Raji (cell line): ENCODE data around the gene ASB15.

Experiments
- POLR2A ChIP-seq: IDR thresholded peaks from 2 replicates; pipeline ENCODE4 v1.6.1; 2011; ENCODE audit warnings: low read depth, low read length, control low read depth; ENCODE audit not compliant: insufficient read depth

ASB15 gene

DNA sequence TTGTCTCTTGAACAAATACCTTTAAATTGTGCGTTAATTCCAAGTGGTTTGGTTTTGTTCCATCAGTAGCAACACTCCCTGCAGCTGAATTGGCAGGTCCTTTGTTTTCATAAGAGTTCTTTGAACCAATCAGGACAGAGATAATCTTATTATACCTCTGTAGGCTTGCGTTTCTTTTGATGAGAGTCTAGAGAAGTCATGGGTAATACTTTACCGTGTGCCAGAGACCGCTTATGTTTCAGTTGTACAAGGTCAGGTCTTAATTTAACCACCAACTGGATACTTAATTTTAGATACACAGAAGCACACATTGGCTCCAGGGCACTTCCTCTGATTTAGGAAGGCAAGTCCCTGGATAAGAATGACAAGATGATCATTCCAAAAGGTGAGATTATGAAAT is at the start of gene ASB15:
ASB15 (plus strand) TSS at position 292 of the 400 bp plus-strand sequence. CDS start 12,682 bp downstream, outside the sequence.
- no peak for TF ChIP-seq POLR2A

GRCh38 chr7:123552641-123553040 is 49.0 kb upstream of the ASB15 start:
- no peak for TF ChIP-seq POLR2A

- no peak for TF ChIP-seq POLR2A
These were observed 48.5 kb upstream of the ASB15 start for GRCh38 chr7:123553159-123553558.

DNA sequence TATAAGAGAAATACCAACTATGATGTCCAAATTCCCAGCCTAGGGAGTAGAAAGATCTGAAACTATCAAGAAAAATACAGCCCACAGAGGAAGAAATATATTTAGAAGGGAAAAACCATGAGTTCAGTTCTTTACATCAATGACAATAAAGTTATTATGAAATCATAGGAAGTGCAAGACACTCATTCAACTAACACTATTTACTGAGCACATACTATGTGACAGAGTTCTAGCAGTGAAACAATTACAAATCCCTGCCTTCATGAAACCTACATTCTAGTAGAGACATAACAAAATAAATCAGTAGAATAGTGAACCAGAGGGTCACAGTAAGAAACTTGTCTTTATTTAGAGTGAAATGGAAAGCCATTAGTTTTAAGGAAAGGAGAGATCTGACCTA is 46.1 kb upstream of the ASB15 start:
- TF ChIP-seq POLR2A, result no peak

GRCh38 chr7:123557016-123557397 is 44.6 kb upstream of the ASB15 start:
- no peak for TF ChIP-seq POLR2A

GRCh38 chr7:123557398-123558288 is 44.0 kb upstream of the ASB15 start, which contains the start of gene NDUFA5:
TSS of gene NDUFA5 (minus strand) at chr7:123557818. CDS start at chr7:123557795, 23 bp downstream.
- peak; percentile 89 for TF ChIP-seq POLR2A

GRCh38 chr7:123558289-123558874 is 43.2 kb upstream of the ASB15 start:
- no peak for TF ChIP-seq POLR2A

- no peak for TF ChIP-seq POLR2A
These were observed 39.5 kb upstream of the ASB15 start for GRCh38 chr7:123562121-123562520.

DNA sequence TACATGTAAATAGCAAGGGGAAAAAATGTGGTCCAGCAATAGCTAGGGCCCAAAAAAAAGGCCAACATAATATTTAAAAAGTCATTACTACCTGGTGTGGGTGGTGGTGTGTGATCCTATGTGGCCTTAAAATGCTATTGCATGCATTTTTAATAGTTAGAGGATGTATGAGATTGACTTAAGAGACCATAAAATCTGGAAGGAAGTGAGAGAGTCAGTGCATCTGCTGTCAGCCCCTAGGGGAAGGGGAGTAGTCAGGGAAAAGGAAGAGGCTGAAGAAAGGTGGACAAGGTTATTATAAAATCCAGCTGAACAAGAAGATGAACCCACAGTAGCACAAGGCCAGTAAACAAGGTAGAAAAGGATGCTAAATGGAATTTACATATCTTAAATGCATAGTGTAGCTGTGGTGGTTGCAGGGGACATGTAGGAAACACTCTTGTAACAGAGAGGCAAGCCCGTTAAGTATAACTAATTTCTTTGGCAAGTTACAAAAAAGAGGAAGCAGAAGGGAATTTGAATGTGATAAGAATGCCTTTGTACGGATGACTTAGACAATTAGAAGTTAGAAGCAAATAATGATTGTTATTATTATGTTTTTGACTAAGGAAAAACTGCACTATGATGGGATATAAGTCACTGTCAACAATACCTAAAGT is 32.1 kb upstream of the ASB15 start:
- TF ChIP-seq POLR2A, result no peak

DNA sequence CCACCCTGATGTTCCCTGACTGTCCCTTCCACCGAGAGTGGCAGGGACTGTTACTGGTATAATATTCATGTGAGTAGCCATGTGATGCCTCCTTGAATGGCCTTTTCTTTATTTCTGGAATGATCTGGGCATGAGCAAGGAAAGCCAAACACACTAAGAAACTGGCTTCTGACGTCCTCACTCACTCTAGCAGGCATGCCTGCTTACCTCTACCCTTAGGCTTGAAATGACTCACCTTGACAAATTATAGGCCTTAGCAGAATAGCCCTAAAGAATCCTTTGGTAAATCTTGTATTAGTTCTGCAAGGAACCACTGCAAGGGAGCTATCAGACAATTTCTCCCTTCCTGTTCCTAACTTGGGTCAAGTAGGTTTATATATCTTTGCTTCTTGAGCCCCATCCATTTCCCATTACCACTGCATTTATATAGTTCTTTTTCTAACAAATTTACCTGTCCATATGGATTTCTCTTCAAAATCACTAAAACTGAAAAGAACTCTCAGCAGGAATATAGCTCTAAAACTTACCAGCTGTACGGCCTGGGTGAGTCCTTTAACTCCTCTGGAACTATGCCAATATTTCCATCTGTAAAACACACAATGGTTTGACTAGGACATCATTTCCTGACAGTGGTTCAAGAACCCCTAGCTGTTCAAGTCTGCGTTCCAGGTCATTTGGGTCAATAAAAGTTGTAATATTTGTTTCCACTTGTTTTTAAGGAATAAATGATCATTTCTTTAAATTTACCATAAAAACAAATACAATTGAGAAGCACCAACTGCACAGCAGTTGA is 31.0 kb upstream of the ASB15 start:
- no peak for TF ChIP-seq POLR2A

GRCh38 chr7:123571187-123571586 is 30.4 kb upstream of the ASB15 start:
- no peak for TF ChIP-seq POLR2A

- TF ChIP-seq POLR2A, result no peak
These were observed 29.9 kb upstream of the ASB15 start for GRCh38 chr7:123571684-123572083.

DNA sequence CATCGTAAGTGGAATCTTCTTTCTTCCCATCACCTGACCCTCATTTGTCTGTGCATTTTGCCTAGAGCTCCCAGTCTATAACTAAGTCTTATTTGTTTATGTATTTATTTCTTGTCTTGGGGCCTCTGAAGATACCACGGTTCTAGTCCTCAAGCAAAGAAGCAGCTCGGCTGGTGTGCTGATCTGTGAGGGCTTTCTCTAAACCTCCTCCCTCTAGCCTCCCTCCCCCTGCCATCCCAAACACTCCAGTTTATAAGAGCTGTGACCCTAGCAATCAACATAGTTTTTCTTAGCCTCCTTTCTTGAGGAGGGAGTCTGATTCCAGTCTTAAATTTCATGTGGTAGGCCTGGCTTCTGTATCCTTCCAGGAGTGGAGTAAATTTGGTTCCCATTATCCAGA is 28.3 kb upstream of the ASB15 start:
- no peak for TF ChIP-seq POLR2A

GRCh38 chr7:123573896-123574467 is 27.6 kb upstream of the ASB15 start:
- TF ChIP-seq POLR2A, result no peak

DNA sequence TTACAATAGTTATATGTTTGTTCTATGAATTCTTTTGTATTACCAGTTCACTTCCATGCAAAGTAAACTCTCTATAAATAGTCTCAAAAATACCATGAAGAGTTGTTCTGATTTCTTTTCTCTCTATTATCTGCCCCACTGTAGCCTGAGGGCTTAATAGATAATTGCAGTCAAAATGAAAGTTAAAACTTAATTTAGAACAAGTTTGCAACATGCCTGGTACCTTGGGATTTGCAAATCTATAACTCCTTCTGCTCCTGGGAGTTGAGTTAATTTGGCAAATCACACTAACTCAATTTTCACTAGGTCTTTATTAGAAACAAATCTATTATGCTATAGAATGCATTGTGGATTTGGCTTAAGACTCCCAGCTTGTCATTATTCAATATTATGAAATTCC is 22.2 kb upstream of the ASB15 start:
- TF ChIP-seq POLR2A, result no peak
